ENCODE results near the gene KCNG2. TPM values are rescaled to one million over a fixed set of nuclear protein-coding genes. Genes with fewer than 3 reads are reported as not detected.

KCNG2 gene
- total and polyA plus RNA-seq, 2 of the 8 experiments (the other 6 are each of a cell fraction or from before 2014, with no cell fraction given), result 0.19 to 0.74 TPM

DNA sequence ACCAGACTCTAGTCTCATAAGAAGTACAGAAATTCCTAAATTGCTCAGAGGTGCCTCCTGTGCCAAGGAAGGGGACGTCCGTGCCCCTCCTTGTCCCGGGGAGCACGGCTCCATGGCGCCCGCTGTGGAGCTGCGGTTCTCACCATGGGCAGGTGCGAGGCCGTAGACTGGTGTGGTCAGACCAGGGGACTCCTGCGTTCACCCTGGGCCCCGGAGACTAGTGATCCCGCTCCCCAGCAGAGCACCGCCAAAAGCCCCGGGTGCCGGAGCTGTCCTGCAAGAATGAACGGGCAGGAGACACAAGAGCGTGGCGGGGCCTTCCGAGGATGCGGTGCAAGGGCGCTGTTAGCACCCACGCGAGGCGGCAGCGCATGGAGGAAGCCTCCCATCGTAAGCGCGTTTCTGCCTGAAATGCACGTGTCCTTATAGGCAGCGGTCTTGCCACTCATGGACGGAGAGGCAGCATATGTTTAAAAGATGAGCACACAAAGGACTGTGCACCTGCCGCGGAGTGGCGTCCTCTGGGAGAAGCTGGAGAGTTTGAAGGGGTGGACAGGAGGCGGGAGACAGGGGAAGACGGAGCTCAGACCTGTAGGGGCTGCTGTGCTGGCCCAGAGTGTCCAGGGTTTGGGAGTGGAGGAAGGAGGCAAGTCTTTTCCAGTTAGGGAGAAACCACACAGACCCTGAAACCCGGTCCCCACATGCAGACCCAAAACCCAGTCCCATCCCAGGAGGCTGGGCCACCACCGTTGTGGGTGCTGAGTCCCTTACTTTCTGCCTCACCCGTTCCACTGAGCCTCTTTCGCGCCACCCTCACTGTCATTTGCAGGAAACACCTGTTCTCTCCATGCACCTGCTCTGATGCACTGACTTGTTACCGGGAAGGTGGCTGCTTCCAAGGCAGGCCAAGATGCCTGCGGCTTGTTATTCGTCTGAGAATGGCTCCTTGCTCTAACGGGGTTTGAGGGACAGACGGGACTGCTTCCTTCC is 7.5 kb upstream of the KCNG2 start:
- no peak overlapping the region; a peak in 1 of 4 replicates for H3K4me2 ChIP-seq (ENCODE audit: insufficient read depth in 1 of 2, low read depth in 2 of 2, low read length in 2 of 2)
- H3K56ac ChIP-seq (replicated peaks; ENCODE audit: insufficient read length, low read depth, low read length), result no peak overlapping the region
- H3K14ac ChIP-seq (ENCODE audit: insufficient read length), result no peak overlapping the region
- no peak overlapping the region for H3K4ac ChIP-seq (replicated peaks; ENCODE audit: insufficient read length, low read depth, low read length)
- no peak overlapping the region for H2AFZ ChIP-seq (ENCODE audit: low read length)
- H3K4me3 ChIP-seq (ENCODE audit: extremely low read depth in 1 of 4, insufficient read depth in 2 of 4, low read depth in 3 of 4, low read length in 4 of 4), result no peak overlapping the region
- H2BK20ac ChIP-seq (ENCODE audit: low read length), result no peak overlapping the region
- H3K36me3 ChIP-seq (ENCODE audit: control insufficient read depth in 2 of 4, insufficient read depth in 4 of 4, low read length in 3 of 4), result no peaks in the 10 kb centered on the region; a peak in 1 of 8 replicates
- peaks cover 19 to 44% (median 39%) of the 10 kb centered on the region in 4 experiments for H3K27me3 ChIP-seq (replicated peaks in 1 of 4; ENCODE audit: control insufficient read depth in 3 of 4, extremely low read depth in 1 of 4, insufficient read depth in 3 of 4, low read length in 3 of 4)
- no peak overlapping the region for H3K9ac ChIP-seq (replicated peaks in 1 of 4; ENCODE audit: extremely low read depth in 1 of 4, low read depth in 3 of 4, low read length in 3 of 4)
- H3K4me1 ChIP-seq (replicated peaks in 1 of 4; ENCODE audit: control insufficient read depth in 3 of 4, insufficient read depth in 4 of 4, low read length in 3 of 4), result peaks cover 0 to 5% (median 1%) of the 10 kb centered on the region in 4 experiments; a peak in 2 of 7 replicates
- no peak overlapping the region for H2BK12ac ChIP-seq (ENCODE audit: low read depth, low read length)
- no peak overlapping the region for H4K91ac ChIP-seq (replicated peaks; ENCODE audit: insufficient read length, low read length)
- WGBS, 2 experiments (ENCODE audit: extremely low coverage in 1 of 2, insufficient coverage in 1 of 2, insufficient read length in 1 of 2, insufficient replicate concordance in 2 of 2, low coverage in 1 of 2, low lambda C conversion rate in 2 of 2, missing lambda C conversion rate in 1 of 2), result 91% methylated on average over 42 of the region's 46 CpGs; no CpG with 5 or more reads in 1 of the 2 experiments
- H4K20me1 ChIP-seq (replicated peaks in 1 of 2; ENCODE audit: control insufficient read depth in 1 of 2, insufficient read depth in 2 of 2, low read length in 2 of 2), result peaks cover 0 to 5% of the 10 kb centered on the region in 2 experiments
- DNase-seq (ENCODE audit: low read depth in 1 of 2, low spot score in 2 of 2) (no peak), FAIRE-seq (no peak)
- no peak overlapping the region for H2AK5ac ChIP-seq (ENCODE audit: low read depth, low read length)
- no peak overlapping the region for H2BK15ac ChIP-seq (ENCODE audit: low read length)
- H4K8ac ChIP-seq (ENCODE audit: extremely low read depth, insufficient read depth, low read length), result no peak overlapping the region
- H3K27ac ChIP-seq (ENCODE audit: low read depth, low read length), result no peak overlapping the region
- H3K18ac ChIP-seq (ENCODE audit: extremely low read depth, low read length), result no peak overlapping the region
- no peak overlapping the region for H2BK120ac ChIP-seq (replicated peaks; ENCODE audit: low read depth, low read length)
- no peak overlapping the region for H3K23ac ChIP-seq (ENCODE audit: insufficient read length)
- H3K79me2 ChIP-seq (ENCODE audit: control insufficient read depth in 1 of 2, insufficient read depth in 2 of 2, low read length in 2 of 2), result no peaks in the 10 kb centered on the region
- no peaks in the 10 kb centered on the region; a peak in 1 of 4 replicates for H3K9me3 ChIP-seq (ENCODE audit: insufficient read depth in 2 of 2, low read depth in 1 of 2, low read length in 1 of 2)
- H3K23me2 ChIP-seq (ENCODE audit: low read depth, low read length), result peaks cover 8% of the 10 kb centered on the region
- H4K5ac ChIP-seq (ENCODE audit: insufficient read length, low read depth, low read length), result no peak overlapping the region
- ChIA-PET CTCF (ENCODE audit: partially characterized antibody) (interaction anchor here (0.6 kb wide), 1 partner anchor 256 kb away, joined by 3 read pairs; no protein-coding TSS in a partner anchor), POLR2A (ENCODE audit: partially characterized antibody) (no interaction called here)
- H3K79me1 ChIP-seq (ENCODE audit: low read depth, low read length), result peaks cover 4% of the 10 kb centered on the region; the same call in 1 of the 2 replicates
- no peak overlapping the region for H2BK5ac ChIP-seq (ENCODE audit: low read depth, low read length)
- TF ChIP-seq BCL11A (IDR thresholded peaks at IDR 0.05; ENCODE audit: low read depth in 2 of 2, low read length in 2 of 2) (no peak), TEAD4 (IDR thresholded peaks at IDR 0.05; ENCODE audit: low read depth, low read length) (no peak), SUZ12 (IDR thresholded peaks at IDR 0.05; ENCODE audit: low read length) (no peak), RXRA (IDR thresholded peaks at IDR 0.05; ENCODE audit: insufficient read depth, low read depth, low read length) (no peak), RFX5 (IDR thresholded peaks at IDR 0.05; ENCODE audit: borderline replicate concordance, low read depth, low read length) (no peak), ASH2L (IDR thresholded peaks at IDR 0.05; ENCODE audit: low read length) (no peak), BACH1 (IDR thresholded peaks at IDR 0.05; ENCODE audit: low read length) (no peak), POLR2A (IDR thresholded peaks at IDR 0.05; ENCODE audit: control extremely low read depth in 1 of 2, low read depth in 2 of 2, low read length in 2 of 2) (no peak), HDAC2 (IDR thresholded peaks at IDR 0.05; ENCODE audit: borderline replicate concordance in 1 of 2, low read depth in 2 of 2, low read length in 2 of 2) (no peak)
- TF ChIP-seq, protein P1, sequence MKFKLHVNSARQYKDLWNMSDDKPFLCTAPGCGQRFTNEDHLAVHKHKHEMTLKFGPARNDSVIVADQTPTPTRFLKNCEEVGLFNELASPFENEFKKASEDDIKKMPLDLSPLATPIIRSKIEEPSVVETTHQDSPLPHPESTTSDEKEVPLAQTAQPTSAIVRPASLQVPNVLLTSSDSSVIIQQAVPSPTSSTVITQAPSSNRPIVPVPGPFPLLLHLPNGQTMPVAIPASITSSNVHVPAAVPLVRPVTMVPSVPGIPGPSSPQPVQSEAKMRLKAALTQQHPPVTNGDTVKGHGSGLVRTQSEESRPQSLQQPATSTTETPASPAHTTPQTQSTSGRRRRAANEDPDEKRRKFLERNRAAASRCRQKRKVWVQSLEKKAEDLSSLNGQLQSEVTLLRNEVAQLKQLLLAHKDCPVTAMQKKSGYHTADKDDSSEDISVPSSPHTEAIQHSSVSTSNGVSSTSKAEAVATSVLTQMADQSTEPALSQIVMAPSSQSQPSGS (IDR thresholded peaks at IDR 0.05; ENCODE audit: low read length), result no peak

Measured in H1 (cell line).